HepG2 (cell line): ENCODE results near the gene NCOA5. TPM values are rescaled to one million over a fixed set of nuclear protein-coding genes. Genes with fewer than 3 reads are reported as not detected.
A peak's percentile ranks its signal among the peaks of the same experiment; 100 is the strongest.

ENCODE experiments used
- ATAC-seq: fragments of 200-7000 bp; cut with Tn5 transposase; 3 replicates; pipeline ENCODE4 v1.9.1; 2020; ENCODE audit warnings: mild to moderate bottlenecking, moderate library complexity
- BruUV-seq: library from RNA; stranded (reverse); fragments of 400-500 nt; replicated peaks from 2 replicates; lab custom pipeline; 2021; lab: Mats Ljungman, UMichigan
- CTCF ChIA-PET: fragments of 300-600 bp; formaldehyde crosslinking; extraction: SDS; loops from one replicate; lab custom pipeline; 2021; ENCODE audit warnings: low total read pairs, inconsistent platforms, low intra/inter-chr PET ratio; lab: Yijun Ruan, JAX
- POLR2A ChIA-PET: fragments of 350-600 bp; sonication (Branson Sonifier 250); formaldehyde crosslinking; loops from one replicate; lab custom pipeline; 2020; ENCODE audit warnings: antibody characterized with exemption, inconsistent platforms; lab: Yijun Ruan, JAX
- DNase-seq: peaks from one replicate; pipeline ENCODE4 v3.0.0-alpha.2; 2015; ENCODE audit warnings: low spot score
- FAIRE-seq: peaks from 3 replicates; lab custom pipeline; 2011; peaks lifted over from hg19 to GRCh38; lab: Jason Lieb, UNC
- H2AFZ ChIP-seq: one replicate; pipeline ENCODE4 v1.6.1; 2011; ENCODE audit warnings: low read length, inconsistent platforms
- H3K27ac ChIP-seq: fragments of 300-600 bp; 3 replicates; pipeline ENCODE4 v1.8.0; 2011; ENCODE audit warnings: mixed run types, mild to moderate bottlenecking, mixed read lengths, low read length, inconsistent platforms; ENCODE audit not compliant: insufficient read depth; ENCODE audit errors: extremely low read length
- H3K27me3 ChIP-seq, 2 experiments: fragments of 200-600 bp in 1 of 2; 2 replicates in 1 of 2; 3 replicates in 1 of 2; pipeline versions ENCODE4 v1.6.0 to v1.8.0; 2011; ENCODE audit warnings: low read length in 2 of 2, mild to moderate bottlenecking in 2 of 2, moderate library complexity in 2 of 2, inconsistent platforms in 1 of 2; ENCODE audit not compliant: insufficient read depth in 2 of 2, control insufficient read depth in 1 of 2
- H3K36me3 ChIP-seq, 2 experiments: fragments of 200-600 bp in 1 of 2; replicated peaks in 1 of 2; 2 replicates in 1 of 2; 3 replicates in 1 of 2; pipeline versions ENCODE4 v1.5.1 to v1.8.0; 2011; ENCODE audit warnings: low read length in 2 of 2, inconsistent platforms in 1 of 2; ENCODE audit not compliant: insufficient read depth in 2 of 2, control insufficient read depth in 1 of 2
- H3K4me1 ChIP-seq: 2 replicates; pipeline ENCODE4 v1.5.1; 2012; ENCODE audit warnings: low read length, inconsistent platforms; ENCODE audit not compliant: insufficient read depth
- H3K4me2 ChIP-seq: 2 replicates; pipeline ENCODE4 v1.6.0; 2011; ENCODE audit warnings: low read depth, low read length, inconsistent platforms
- H3K4me3 ChIP-seq, 3 experiments: fragments of 200-600 bp in 1 of 3; sonication (generic), shearing (Covaris generic) in 1 of 3; replicated peaks in 1 of 3; 2 replicates each; pipeline ENCODE4 v1.5.1; 2011 to 2016; ENCODE audit warnings: low read length in 3 of 3, inconsistent platforms in 2 of 3, low read depth in 2 of 3, mild to moderate bottlenecking in 2 of 3, control low read depth in 1 of 3, mixed read lengths in 1 of 3; ENCODE audit not compliant: insufficient read depth in 1 of 3
- H3K79me2 ChIP-seq: one replicate; pipeline ENCODE4 v1.6.1; 2011; ENCODE audit warnings: low read length, inconsistent platforms; ENCODE audit not compliant: insufficient read depth
- H3K9ac ChIP-seq: 2 replicates; pipeline ENCODE4 v1.6.0; 2011; ENCODE audit warnings: mild to moderate bottlenecking, low read depth, low read length, inconsistent platforms; ENCODE audit not compliant: insufficient read depth
- H3K9me3 ChIP-seq: 2 replicates; pipeline ENCODE4 v1.5.1; 2012; ENCODE audit warnings: mild to moderate bottlenecking, low read length
- H4K20me1 ChIP-seq: 2 replicates; pipeline ENCODE4 v1.6.0; 2011; ENCODE audit warnings: inconsistent platforms, mild to moderate bottlenecking, low read length, moderate library complexity; ENCODE audit not compliant: insufficient read depth
- ATF7 ChIP-seq, 2 experiments: fragments of 450-650 bp in 1 of 2; sonication (generic) in 1 of 2; formaldehyde crosslinking in 1 of 2; IDR thresholded peaks; 2 replicates each; pipeline versions ENCODE4 v1.4.0 to v1.6.1; 2016 to 2020; ENCODE audit warnings: antibody characterized with exemption in 1 of 2, mild to moderate bottlenecking in 1 of 2, missing genetic modification reagents in 1 of 2
- EP300 ChIP-seq, 3 experiments: sonication (generic) in 1 of 3; formaldehyde crosslinking in 1 of 3; IDR thresholded peaks; 2 replicates each; pipeline versions ENCODE4 v1.5.1 to v1.6.1; 2011 to 2020; ENCODE audit warnings: low read depth in 2 of 3, low read length in 2 of 3, borderline replicate concordance in 1 of 3, improper control_type of control experiment in 1 of 3, mild to moderate bottlenecking in 1 of 3, missing genetic modification reagents in 1 of 3, moderate library complexity in 1 of 3
- LCORL ChIP-seq, 2 experiments: fragments of 450-650 bp in 1 of 2; sonication (generic) in 1 of 2; formaldehyde crosslinking in 1 of 2; IDR thresholded peaks; 2 replicates each; pipeline versions ENCODE4 v1.5.0 to v1.6.1; 2017 to 2020; ENCODE audit warnings: antibody characterized with exemption in 1 of 2, missing genetic modification reagents in 1 of 2
- NFIB ChIP-seq: sonication (generic); formaldehyde crosslinking; IDR thresholded peaks from 2 replicates; pipeline ENCODE4 v1.9.0; 2021; ENCODE audit warnings: missing genetic modification reagents, mild to moderate bottlenecking, borderline replicate concordance
- SP140L ChIP-seq: sonication (generic); formaldehyde crosslinking; IDR thresholded peaks from 2 replicates; pipeline ENCODE4 v1.4.0; 2020; ENCODE audit warnings: missing genetic modification reagents, borderline replicate concordance
- TBL1XR1 ChIP-seq: fragments of 150-350 bp; IDR thresholded peaks from 2 replicates; pipeline ENCODE4 v1.6.1; 2014; ENCODE audit warnings: borderline replicate concordance, low read length; ENCODE audit not compliant: partially characterized antibody
- ZBTB38 ChIP-seq: sonication (generic); formaldehyde crosslinking; IDR thresholded peaks from 2 replicates; pipeline ENCODE4 v1.5.1; 2020; ENCODE audit warnings: mild to moderate bottlenecking, missing genetic modification reagents
- ZKSCAN1 ChIP-seq: fragments of 150-350 bp; IDR thresholded peaks from 2 replicates; pipeline ENCODE4 v1.6.1; 2014; ENCODE audit warnings: low read length
- ZNF121 ChIP-seq: sonication (generic); formaldehyde crosslinking; IDR thresholded peaks from 2 replicates; pipeline ENCODE4 v1.5.0; 2020; ENCODE audit warnings: mild to moderate bottlenecking, missing genetic modification reagents
- ZNF224 ChIP-seq: sonication (generic); formaldehyde crosslinking; IDR thresholded peaks from 2 replicates; pipeline ENCODE4 v1.5.0; 2020; ENCODE audit warnings: mild to moderate bottlenecking, missing genetic modification reagents
- ZNF331 ChIP-seq: sonication (generic); formaldehyde crosslinking; IDR thresholded peaks from 2 replicates; pipeline ENCODE4 v1.4.0; 2020; ENCODE audit warnings: missing genetic modification reagents
- WGBS: methylation state at CpG from one replicate; pipeline ENCODE4 v1.1.6; 2017; ENCODE audit warnings: low lambda C conversion rate; 5-methylcytosine and 5-hydroxymethylcytosine counted together
- in situ Hi-C: cut with HindIII; loops from 2 replicates; pipeline ENCODE4 v1.10.0; 2017; ENCODE audit warnings: low pct_unique_long_range_greater_than_20kb; ENCODE audit not compliant: extremely low pct_ligation_motif_present
- intact Hi-C: fragments of 100-400 bp; cut with micrococcal nuclease; formaldehyde crosslinking; loops from one replicate; pipeline ENCODE4 v1.10.0; 2022; ENCODE audit not compliant: unreplicated experiment
- polyA plus RNA-seq, 8 experiments: library from polyadenylated mRNA; depleted of rRNA in 3 of 8; stranded (reverse) in 7 of 8; unstranded in 1 of 8; fragments of >200 nt; fragmentation: Illumina TruSeq in 4 of 8; extraction: Trizol in 4 of 8; gene quantifications; 2 replicates each; pipeline versions ENCODE4 v1.2.1 to v1.2.3, GENCODE V29; 2011 to 2016; ENCODE audit warnings: low read depth in 4 of 8, missing spikeins in 1 of 8, mixed read lengths in 1 of 8; ENCODE audit not compliant: insufficient read depth in 1 of 8
- total RNA-seq, 5 experiments: library from RNA; depleted of rRNA; stranded (reverse); fragments of >200 nt; fragmentation: Illumina TruSeq; extraction: Trizol; gene quantifications; 2 replicates each; pipeline ENCODE4 v1.2.3, GENCODE V29; 2016; ENCODE audit warnings: low read depth in 1 of 5
- TF ChIP-seq, protein P1 (sequence below): sonication (generic); formaldehyde crosslinking; IDR thresholded peaks from 2 replicates; pipeline ENCODE4 v1.4.0; 2020; ENCODE audit warnings: low read depth, mild to moderate bottlenecking, missing genetic modification reagents
- TF ChIP-seq, protein P2 (sequence below): sonication (generic); formaldehyde crosslinking; IDR thresholded peaks from 2 replicates; pipeline ENCODE4 v1.5.0; 2020; ENCODE audit warnings: mild to moderate bottlenecking, missing genetic modification reagents, moderate library complexity
- TF ChIP-seq, protein P3 (sequence below): sonication (generic); formaldehyde crosslinking; IDR thresholded peaks from 2 replicates; pipeline ENCODE4 v1.9.0; 2021; ENCODE audit warnings: missing genetic modification reagents, borderline replicate concordance

NCOA5 gene
- total and polyA plus RNA-seq, 2 of the 13 experiments (the other 11 are each of a cell fraction or from before 2014, with no cell fraction given), result 16.5 to 28.4 TPM

DNA sequence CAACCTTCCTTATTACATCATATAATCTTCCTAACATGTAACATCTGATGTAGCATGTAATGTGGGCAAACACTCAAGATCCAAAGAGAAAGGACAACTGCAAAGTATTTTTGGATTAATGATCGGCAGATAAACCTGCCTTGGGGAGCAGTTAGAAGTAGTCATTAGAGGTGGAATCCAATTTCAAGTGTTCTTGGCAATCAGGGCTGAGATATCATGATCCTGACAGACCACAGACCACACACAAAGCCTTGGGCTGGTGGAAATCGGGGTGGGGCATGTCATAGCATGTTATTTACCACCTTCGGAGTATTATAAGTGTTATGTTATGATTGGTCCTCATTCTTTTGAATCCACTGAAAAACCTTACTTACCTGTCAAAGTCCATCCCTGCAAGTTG, 16.3 kb downstream of the NCOA5 start (continued):
- TF ChIP-seq SP140L, result no peak
- no peak for TF ChIP-seq ZKSCAN1
- no peak for TF ChIP-seq TBL1XR1
- no peak for TF ChIP-seq ZNF331 (CRISPR knock-in tag)
- TF ChIP-seq EP300 (IDR thresholded peaks at IDR 0.05; ENCODE audit: low read depth in 2 of 2, low read length in 2 of 2), result no peak
- TF ChIP-seq EP300 (CRISPR knock-in tag; IDR thresholded peaks at IDR 0.05; ENCODE audit: borderline replicate concordance), result no peak
- TF ChIP-seq NFIB (CRISPR knock-in tag), result no peak
- TF ChIP-seq ZBTB38 (CRISPR knock-in tag), result no peak
- TF ChIP-seq, protein P1, sequence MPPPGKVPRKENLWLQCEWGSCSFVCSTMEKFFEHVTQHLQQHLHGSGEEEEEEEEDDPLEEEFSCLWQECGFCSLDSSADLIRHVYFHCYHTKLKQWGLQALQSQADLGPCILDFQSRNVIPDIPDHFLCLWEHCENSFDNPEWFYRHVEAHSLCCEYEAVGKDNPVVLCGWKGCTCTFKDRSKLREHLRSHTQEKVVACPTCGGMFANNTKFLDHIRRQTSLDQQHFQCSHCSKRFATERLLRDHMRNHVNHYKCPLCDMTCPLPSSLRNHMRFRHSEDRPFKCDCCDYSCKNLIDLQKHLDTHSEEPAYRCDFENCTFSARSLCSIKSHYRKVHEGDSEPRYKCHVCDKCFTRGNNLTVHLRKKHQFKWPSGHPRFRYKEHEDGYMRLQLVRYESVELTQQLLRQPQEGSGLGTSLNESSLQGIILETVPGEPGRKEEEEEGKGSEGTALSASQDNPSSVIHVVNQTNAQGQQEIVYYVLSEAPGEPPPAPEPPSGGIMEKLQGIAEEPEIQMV (CRISPR knock-in tag), result no peak
- TF ChIP-seq, protein P2, sequence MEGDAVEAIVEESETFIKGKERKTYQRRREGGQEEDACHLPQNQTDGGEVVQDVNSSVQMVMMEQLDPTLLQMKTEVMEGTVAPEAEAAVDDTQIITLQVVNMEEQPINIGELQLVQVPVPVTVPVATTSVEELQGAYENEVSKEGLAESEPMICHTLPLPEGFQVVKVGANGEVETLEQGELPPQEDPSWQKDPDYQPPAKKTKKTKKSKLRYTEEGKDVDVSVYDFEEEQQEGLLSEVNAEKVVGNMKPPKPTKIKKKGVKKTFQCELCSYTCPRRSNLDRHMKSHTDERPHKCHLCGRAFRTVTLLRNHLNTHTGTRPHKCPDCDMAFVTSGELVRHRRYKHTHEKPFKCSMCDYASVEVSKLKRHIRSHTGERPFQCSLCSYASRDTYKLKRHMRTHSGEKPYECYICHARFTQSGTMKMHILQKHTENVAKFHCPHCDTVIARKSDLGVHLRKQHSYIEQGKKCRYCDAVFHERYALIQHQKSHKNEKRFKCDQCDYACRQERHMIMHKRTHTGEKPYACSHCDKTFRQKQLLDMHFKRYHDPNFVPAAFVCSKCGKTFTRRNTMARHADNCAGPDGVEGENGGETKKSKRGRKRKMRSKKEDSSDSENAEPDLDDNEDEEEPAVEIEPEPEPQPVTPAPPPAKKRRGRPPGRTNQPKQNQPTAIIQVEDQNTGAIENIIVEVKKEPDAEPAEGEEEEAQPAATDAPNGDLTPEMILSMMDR (CRISPR knock-in tag), result no peak

DNA sequence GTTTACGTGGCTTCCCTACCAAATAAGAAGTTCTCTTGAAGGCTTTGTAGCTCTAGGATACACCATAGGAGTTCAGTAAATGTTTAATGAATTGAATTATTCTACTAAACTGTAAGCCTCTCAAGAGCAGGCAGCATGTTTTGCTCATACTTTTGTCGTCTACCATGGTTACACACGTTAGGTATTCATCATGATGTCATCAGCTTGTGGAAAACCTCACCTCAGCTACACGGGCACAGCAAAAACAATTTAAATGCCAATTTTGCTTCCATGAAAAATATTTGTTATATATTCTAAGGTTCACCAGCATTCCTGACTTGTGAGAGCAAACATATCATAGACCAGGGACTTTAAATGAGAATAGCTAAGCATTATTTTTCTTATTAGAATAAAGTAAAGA, 16.7 kb downstream of the NCOA5 start:
- intact Hi-C loops (no loop called here), in situ Hi-C loops (no loop called here)
- FAIRE-seq, result no peak
- no peak for DNase-seq
- H3K27ac ChIP-seq, result no peak overlapping the region
- WGBS, result 97% methylated on average over 4 of the region's 4 CpGs
- H3K9ac ChIP-seq, result no peak overlapping the region
- H3K4me1 ChIP-seq, result no peaks in the 10 kb centered on the region
- H2AFZ ChIP-seq, result no peak overlapping the region
- no peaks in the 10 kb centered on the region for H3K27me3 ChIP-seq
- H4K20me1 ChIP-seq, result no peaks in the 10 kb centered on the region
- no TSS peak for BruUV-seq
- H3K36me3 ChIP-seq, result peaks cover 14 to 63% of the 10 kb centered on the region in 2 experiments
- no peak overlapping the region for H3K4me3 ChIP-seq
- ATAC-seq, result no peak
- TF ChIP-seq, protein P3, sequence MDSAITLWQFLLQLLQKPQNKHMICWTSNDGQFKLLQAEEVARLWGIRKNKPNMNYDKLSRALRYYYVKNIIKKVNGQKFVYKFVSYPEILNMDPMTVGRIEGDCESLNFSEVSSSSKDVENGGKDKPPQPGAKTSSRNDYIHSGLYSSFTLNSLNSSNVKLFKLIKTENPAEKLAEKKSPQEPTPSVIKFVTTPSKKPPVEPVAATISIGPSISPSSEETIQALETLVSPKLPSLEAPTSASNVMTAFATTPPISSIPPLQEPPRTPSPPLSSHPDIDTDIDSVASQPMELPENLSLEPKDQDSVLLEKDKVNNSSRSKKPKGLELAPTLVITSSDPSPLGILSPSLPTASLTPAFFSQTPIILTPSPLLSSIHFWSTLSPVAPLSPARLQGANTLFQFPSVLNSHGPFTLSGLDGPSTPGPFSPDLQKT (CRISPR knock-in tag), result no peak
- TF ChIP-seq LCORL (IDR thresholded peaks at IDR 0.05) (no peak), LCORL (CRISPR knock-in tag; IDR thresholded peaks at IDR 0.05) (no peak), ZNF121 (CRISPR knock-in tag) (no peak), ATF7 (IDR thresholded peaks at IDR 0.05) (peak; percentile 89), ATF7 (CRISPR knock-in tag; IDR thresholded peaks at IDR 0.05) (no peak), ZNF224 (CRISPR knock-in tag) (no peak)
- no peak overlapping the region for H3K4me2 ChIP-seq
- H3K9me3 ChIP-seq, result no peaks in the 10 kb centered on the region
- peaks cover 6% of the 10 kb centered on the region for H3K79me2 ChIP-seq
- POLR2A ChIA-PET, result no interaction called here
- CTCF ChIA-PET, result no interaction called here
